Stomach (tissue), 9 donors: Measurements from ENCODE around the gene BCL2. TPM values are rescaled to one million over a fixed set of nuclear protein-coding genes. Genes with fewer than 3 reads are reported as not detected.

ENCODE experiments used
- DNase-seq, 2 donors: peaks; one replicate each; pipeline versions ENCODE4 v3.0.0 to v3.0.0-alpha.2; 2013 to 2019
- H3K27ac ChIP-seq, 5 donors: fragments of 200-600 bp in 4 of 5; sonication (generic) in 4 of 5; one replicate each; pipeline ENCODE4 v1.5.1; 2013 to 2019; ENCODE audit warnings: mild to moderate bottlenecking in 1 of 5, moderate library complexity in 1 of 5
- H3K27me3 ChIP-seq, 3 donors: fragments of 200-600 bp; sonication (generic); one replicate each; pipeline ENCODE4 v1.5.1; 2017 to 2019; ENCODE audit warnings: mixed run types in 1 of 3
- H3K36me3 ChIP-seq, 4 donors: fragments of 200-600 bp; sonication (generic); 1 replicate in 3 of 4; 2 replicates in 1 of 4; pipeline ENCODE4 v1.5.1; 2016 to 2019
- H3K4me1 ChIP-seq, 4 donors: fragments of 200-600 bp; sonication (generic); one replicate each; pipeline ENCODE4 v1.5.1; 2016 to 2019
- H3K4me3 ChIP-seq, 4 donors: fragments of 200-600 bp; sonication (generic) in 3 of 4; one replicate each; pipeline ENCODE4 v1.5.1; 2016 to 2019; ENCODE audit warnings: mild to moderate bottlenecking in 1 of 4
- H3K9me3 ChIP-seq, 4 donors: fragments of 200-600 bp; sonication (generic); one replicate each; pipeline ENCODE4 v1.5.1; 2016 to 2019
- EP300 ChIP-seq: sonication (generic); formaldehyde crosslinking; IDR thresholded peaks from one replicate; pipeline ENCODE4 v1.6.1; 2017; ENCODE audit warnings: antibody characterized with exemption
- POLR2A ChIP-seq, 4 donors: fragments of 450-650 bp; IDR thresholded peaks; one replicate each; pipeline ENCODE4 v1.6.1; 2016; ENCODE audit warnings: antibody characterized with exemption in 4 of 4, control low read depth in 2 of 4, mild to moderate bottlenecking in 1 of 4, moderate library complexity in 1 of 4
- POLR2AphosphoS5 ChIP-seq, 3 donors: sonication (generic); formaldehyde crosslinking; IDR thresholded peaks; one replicate each; pipeline ENCODE4 v1.6.1; 2016; ENCODE audit warnings: antibody characterized with exemption in 3 of 3
- WGBS, 5 donors: extraction: QIAGEN DNeasy Blood & Tissue Kit in 3 of 5; methylation state at CpG; one replicate each; pipeline versions ENCODE4 v1.1.5 to v1.1.7; 2013 to 2018; 5-methylcytosine and 5-hydroxymethylcytosine counted together
- intact Hi-C: fragments of 100-400 bp; cut with DNase I; formaldehyde crosslinking; loops from one replicate; pipeline ENCODE4 v1.15.1; 2023; ENCODE audit warnings: low total_unique reads
- polyA plus RNA-seq, 3 donors: library from polyadenylated mRNA; stranded (reverse); fragments of 200-250 nt; gene quantifications; one replicate each; pipeline ENCODE4 v1.2.3, GENCODE V29; 2013
- total RNA-seq, 5 donors: library from RNA; depleted of rRNA; stranded (reverse); fragments of >200 nt; gene quantifications; one replicate each; pipeline versions ENCODE4 v1.1.0 to v1.2.3, GENCODE V29; 2014 to 2016
- TF ChIP-seq, protein P1 (sequence below), 7 experiments: fragments of 450-650 bp in 4 of 7; fragments of 200-600 bp in 3 of 7; sonication (generic) in 3 of 7; IDR thresholded peaks; one replicate each; pipeline ENCODE4 v1.5.1; 2016 to 2019; ENCODE audit warnings: antibody characterized with exemption in 7 of 7, control low read depth in 2 of 7, mild to moderate bottlenecking in 1 of 7
- donor health status: healthy with polysubstance abuse.
- donor health status: Bipolar disorder and iron deficiency.
- donor health status: healthy.

The BCL2 gene
- total and polyA plus RNA-seq, 8 donors = 1.5 to 53.9 (median 6.0) TPM

DNA sequence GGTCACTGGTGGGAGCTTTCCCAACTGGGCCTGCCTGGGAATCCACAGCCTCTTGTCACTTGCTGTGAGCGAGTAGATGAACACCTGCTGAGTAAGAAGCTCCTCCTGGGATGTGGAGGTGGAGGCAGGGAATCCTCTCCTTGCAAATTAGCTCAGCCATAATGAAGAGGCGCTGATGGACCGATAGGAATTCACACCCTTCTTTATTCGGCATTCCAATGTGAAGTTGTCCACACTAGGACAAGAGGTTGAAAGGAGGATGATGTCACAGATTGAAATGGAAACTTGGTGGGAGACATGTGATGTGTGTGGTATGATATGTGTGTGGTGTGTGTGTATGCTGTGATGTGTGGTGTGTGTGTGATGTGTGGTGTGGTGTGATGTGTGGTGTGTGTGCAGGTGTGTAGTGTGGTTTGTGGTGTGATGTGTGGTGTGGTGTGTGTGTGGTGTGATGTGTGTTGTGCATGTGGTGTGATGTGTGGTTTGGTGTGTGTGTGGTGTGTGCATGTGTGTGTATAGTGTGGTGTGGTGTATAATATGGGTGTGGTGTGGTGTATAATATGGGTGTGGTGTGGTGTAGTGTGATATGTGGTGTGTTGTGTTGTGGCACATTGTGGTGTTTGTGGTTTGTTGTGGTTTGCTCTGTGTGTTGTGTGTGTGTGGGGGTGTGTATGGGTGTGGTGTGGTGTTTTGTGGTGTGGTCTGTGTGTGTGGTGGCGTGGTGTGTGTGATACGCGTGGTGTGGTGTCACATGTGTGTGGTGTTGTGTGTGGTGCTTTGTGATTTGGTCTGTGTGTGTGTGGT lies 216.4 kb downstream of the BCL2 start:
- H3K36me3 ChIP-seq = no peaks in the 10 kb centered on the region
- H3K4me1 ChIP-seq = peaks cover 0 to 15% (median 4%) of the 10 kb centered on the region in 4 donors
- intact Hi-C loops = no loop called here
- H3K9me3 ChIP-seq = no peaks in the 10 kb centered on the region
- no peak overlapping the region for H3K27ac ChIP-seq
- 80 to 83% (median 82%) methylated on average over 7 of the region's 7 CpGs for WGBS, 5 donors
- DNase-seq = no peak
- H3K4me3 ChIP-seq = no peak overlapping the region
- no peaks in the 10 kb centered on the region for H3K27me3 ChIP-seq
- TF ChIP-seq POLR2A (IDR thresholded peaks at IDR 0.05) (no peak), EP300 (no peak), POLR2AphosphoS5 (IDR thresholded peaks at IDR 0.05) (no peak)
- TF ChIP-seq, protein P1, sequence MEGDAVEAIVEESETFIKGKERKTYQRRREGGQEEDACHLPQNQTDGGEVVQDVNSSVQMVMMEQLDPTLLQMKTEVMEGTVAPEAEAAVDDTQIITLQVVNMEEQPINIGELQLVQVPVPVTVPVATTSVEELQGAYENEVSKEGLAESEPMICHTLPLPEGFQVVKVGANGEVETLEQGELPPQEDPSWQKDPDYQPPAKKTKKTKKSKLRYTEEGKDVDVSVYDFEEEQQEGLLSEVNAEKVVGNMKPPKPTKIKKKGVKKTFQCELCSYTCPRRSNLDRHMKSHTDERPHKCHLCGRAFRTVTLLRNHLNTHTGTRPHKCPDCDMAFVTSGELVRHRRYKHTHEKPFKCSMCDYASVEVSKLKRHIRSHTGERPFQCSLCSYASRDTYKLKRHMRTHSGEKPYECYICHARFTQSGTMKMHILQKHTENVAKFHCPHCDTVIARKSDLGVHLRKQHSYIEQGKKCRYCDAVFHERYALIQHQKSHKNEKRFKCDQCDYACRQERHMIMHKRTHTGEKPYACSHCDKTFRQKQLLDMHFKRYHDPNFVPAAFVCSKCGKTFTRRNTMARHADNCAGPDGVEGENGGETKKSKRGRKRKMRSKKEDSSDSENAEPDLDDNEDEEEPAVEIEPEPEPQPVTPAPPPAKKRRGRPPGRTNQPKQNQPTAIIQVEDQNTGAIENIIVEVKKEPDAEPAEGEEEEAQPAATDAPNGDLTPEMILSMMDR (IDR thresholded peaks at IDR 0.05) = no peak

DNA sequence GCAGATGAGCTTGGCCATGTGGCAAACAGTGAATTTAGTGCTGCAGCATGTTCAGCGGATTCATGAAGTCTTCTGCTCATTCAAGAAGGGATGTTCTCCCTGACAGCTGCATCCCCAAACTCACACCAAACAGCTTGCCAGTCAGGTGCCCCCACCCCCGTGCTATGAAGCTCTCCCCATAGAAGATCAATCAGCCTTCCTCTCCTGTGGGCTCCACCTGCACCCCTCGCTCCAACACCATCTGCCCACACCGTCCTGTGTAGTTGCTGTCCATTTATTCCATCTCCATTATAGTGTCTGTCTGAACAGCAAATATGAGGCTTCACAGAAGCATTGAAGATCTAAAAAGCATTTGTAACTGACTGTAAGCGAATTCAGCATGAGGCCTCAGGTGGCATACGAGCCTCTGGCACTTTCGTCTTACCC lies 218.9 kb downstream of the BCL2 start:
- intact Hi-C loops = no loop called here
- 90 to 95% (median 92%) methylated on average over 7 of the region's 7 CpGs for WGBS, 5 donors
- no peaks in the 10 kb centered on the region for H3K9me3 ChIP-seq
- peaks cover 0 to 18% (median 11%) of the 10 kb centered on the region in 4 donors for H3K4me1 ChIP-seq
- DNase-seq = no peak
- TF ChIP-seq POLR2AphosphoS5 (IDR thresholded peaks at IDR 0.05) (no peak), POLR2A (IDR thresholded peaks at IDR 0.05) (no peak), EP300 (no peak)
- TF ChIP-seq, protein P1 (IDR thresholded peaks at IDR 0.05) = no peak
- H3K36me3 ChIP-seq = no peaks in the 10 kb centered on the region
- no peak overlapping the region for H3K27ac ChIP-seq
- peaks cover 0 to 4% (median 0%) of the 10 kb centered on the region in 3 donors for H3K27me3 ChIP-seq
- H3K4me3 ChIP-seq = no peak overlapping the region

DNA sequence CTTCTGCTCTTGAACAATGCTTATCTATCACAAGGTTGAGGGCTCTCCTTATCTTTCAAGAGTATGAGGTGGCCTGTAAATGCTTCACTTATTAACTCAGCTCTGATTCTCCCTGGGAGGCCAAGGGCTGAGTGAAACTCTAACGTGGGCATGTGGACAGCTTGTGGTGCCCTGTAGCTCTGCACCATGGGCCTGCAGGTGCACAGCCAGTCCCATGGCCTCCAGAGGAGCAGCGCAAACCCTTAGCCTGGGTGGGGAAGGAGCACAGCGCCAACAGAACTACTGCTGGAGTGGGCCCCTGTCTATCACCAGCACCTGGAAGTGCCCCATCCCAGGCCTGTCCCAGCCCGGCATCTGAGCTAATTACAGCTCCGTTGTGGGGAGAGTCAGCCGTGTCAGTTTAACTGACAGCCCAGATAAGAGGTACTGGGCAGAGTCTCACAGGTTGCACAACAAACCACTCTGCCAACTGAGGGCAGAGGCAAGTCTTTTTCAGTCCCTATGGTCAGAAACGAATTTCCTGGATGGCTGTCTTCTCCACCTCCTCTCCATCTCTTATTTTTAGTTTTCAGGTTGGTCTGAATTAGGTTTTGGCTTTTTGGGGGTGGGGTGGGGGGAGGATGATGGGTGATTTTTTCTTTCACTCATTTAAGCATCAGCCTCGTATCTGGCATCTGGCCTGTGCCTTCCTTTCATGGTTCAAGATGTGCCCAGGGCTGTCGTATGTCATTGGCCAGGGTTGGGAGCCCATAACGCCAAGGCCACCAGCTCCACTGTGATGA lies 219.5 kb downstream of the BCL2 start:
- H3K4me3 ChIP-seq = no peak overlapping the region
- TF ChIP-seq POLR2A (IDR thresholded peaks at IDR 0.05) (no peak), EP300 (no peak), POLR2AphosphoS5 (IDR thresholded peaks at IDR 0.05) (no peak)
- TF ChIP-seq, protein P1 (IDR thresholded peaks at IDR 0.05) = no peak
- H3K36me3 ChIP-seq = no peaks in the 10 kb centered on the region
- no peak overlapping the region for H3K27ac ChIP-seq
- peaks cover 0 to 7% (median 0%) of the 10 kb centered on the region in 3 donors for H3K27me3 ChIP-seq
- H3K9me3 ChIP-seq = no peaks in the 10 kb centered on the region
- DNase-seq = peak in 1 of 2 donors; percentile 66
- intact Hi-C loops = no loop called here
- 45 to 64% (median 61%) methylated on average over 6 to 10 of the region's 10 CpGs for WGBS, 5 donors
- H3K4me1 ChIP-seq = peaks cover 0 to 18% (median 11%) of the 10 kb centered on the region in 4 donors

DNA sequence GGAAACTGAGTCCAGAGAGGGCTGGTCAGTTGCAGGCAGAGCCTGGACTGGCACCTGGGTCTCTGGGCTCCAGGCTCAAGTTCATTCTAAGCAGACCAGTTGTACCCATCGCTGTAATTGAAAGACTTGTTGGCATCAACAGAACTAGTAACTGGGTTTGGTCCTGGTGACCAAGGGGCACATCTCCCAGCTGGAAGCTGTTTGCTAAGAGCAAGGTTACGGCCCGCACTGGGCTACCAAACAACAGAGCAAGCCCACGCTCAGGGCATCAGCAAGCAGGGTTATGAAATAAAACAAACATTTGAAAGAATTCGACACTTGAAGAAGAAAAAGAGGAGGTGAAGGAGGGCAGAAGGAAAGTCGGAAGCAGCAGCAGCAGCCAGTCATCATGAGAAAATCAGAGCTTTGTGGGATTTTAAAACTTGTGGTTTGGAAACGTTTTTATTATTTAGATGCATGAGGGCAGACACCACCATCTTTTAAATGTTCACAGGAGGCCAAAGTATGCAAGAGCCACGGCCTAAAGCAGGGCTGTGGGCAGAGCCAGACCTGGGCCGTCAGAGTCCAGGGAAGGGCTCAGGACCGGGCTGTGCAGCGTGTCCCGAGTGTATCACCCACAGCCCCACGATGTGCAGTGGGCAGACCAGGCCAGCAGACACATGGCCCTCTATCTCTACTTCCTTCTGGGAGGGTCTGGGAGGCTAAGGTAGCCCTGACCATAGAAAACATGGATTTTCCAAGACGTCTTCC lies 220.3 kb downstream of the BCL2 start:
- peaks cover 0 to 7% (median 0%) of the 10 kb centered on the region in 3 donors for H3K27me3 ChIP-seq
- WGBS, 5 donors = 68 to 79% (median 78%) methylated on average over 14 of the region's 14 CpGs
- H3K36me3 ChIP-seq = no peaks in the 10 kb centered on the region
- no peak for DNase-seq
- H3K27ac ChIP-seq = no peak overlapping the region
- no peak for TF ChIP-seq POLR2AphosphoS5 (IDR thresholded peaks at IDR 0.05)
- TF ChIP-seq, protein P1 (IDR thresholded peaks at IDR 0.05) = no peak
- TF ChIP-seq EP300 = no peak
- no peak for TF ChIP-seq POLR2A (IDR thresholded peaks at IDR 0.05)
- peaks cover 0 to 18% (median 11%) of the 10 kb centered on the region in 4 donors for H3K4me1 ChIP-seq
- intact Hi-C loops = no loop called here
- H3K4me3 ChIP-seq = no peak overlapping the region
- H3K9me3 ChIP-seq = no peaks in the 10 kb centered on the region
